H9 (cell line): Measurements from ENCODE around the gene ADSL. TPM values are rescaled to one million over a fixed set of nuclear protein-coding genes. Genes with fewer than 3 reads are reported as not detected.

Experiments
- DNase-seq: peaks from one replicate; pipeline ENCODE4 v3.0.0-alpha.2; 2017
- H2AFZ ChIP-seq: one replicate; pipeline ENCODE4 v1.6.1; 2013; ENCODE audit warnings: mild to moderate bottlenecking, low read length, control low read depth, moderate library complexity
- H2AK5ac ChIP-seq: 2 replicates; pipeline ENCODE4 v1.6.1; 2013; ENCODE audit warnings: low read length, control low read depth, mixed read lengths; ENCODE audit not compliant: insufficient read length
- H2BK120ac ChIP-seq: one replicate; pipeline ENCODE4 v1.6.1; 2013; ENCODE audit warnings: low read depth, mild to moderate bottlenecking, low read length, control low read depth, inconsistent platforms; ENCODE audit not compliant: poor library complexity, severe bottlenecking
- H2BK12ac ChIP-seq: 2 replicates; pipeline ENCODE4 v1.6.1; 2013; ENCODE audit warnings: low read length, control low read depth, mixed read lengths, low read depth; ENCODE audit not compliant: insufficient read length
- H2BK15ac ChIP-seq: 2 replicates; pipeline ENCODE4 v1.6.1; 2013; ENCODE audit warnings: low read depth, low read length, control low read depth
- H2BK20ac ChIP-seq: one replicate; pipeline ENCODE4 v1.6.1; 2013; ENCODE audit warnings: low read depth, mild to moderate bottlenecking, low read length, control low read depth, inconsistent platforms; ENCODE audit not compliant: poor library complexity, severe bottlenecking
- H2BK5ac ChIP-seq: 2 replicates; pipeline ENCODE4 v1.6.1; 2013; ENCODE audit warnings: low read length, control low read depth, mixed read lengths; ENCODE audit not compliant: insufficient read length
- H3K14ac ChIP-seq: 2 replicates; pipeline ENCODE4 v1.6.1; 2013; ENCODE audit warnings: low read length, control low read depth; ENCODE audit not compliant: insufficient read depth
- H3K18ac ChIP-seq: 2 replicates; pipeline ENCODE4 v1.6.1; 2013; ENCODE audit warnings: low read depth, mild to moderate bottlenecking, mixed read lengths, low read length, control low read depth; ENCODE audit not compliant: insufficient read length
- H3K23ac ChIP-seq: 2 replicates; pipeline ENCODE4 v1.6.1; 2013; ENCODE audit warnings: low read length, control low read depth, mixed read lengths, low read depth; ENCODE audit not compliant: insufficient read length
- H3K23me2 ChIP-seq: 2 replicates; pipeline ENCODE4 v1.6.1; 2013; ENCODE audit warnings: low read depth, mild to moderate bottlenecking, mixed read lengths, low read length, control low read depth; ENCODE audit not compliant: insufficient read length, poor library complexity, severe bottlenecking
- H3K27ac ChIP-seq: 2 replicates; pipeline ENCODE4 v1.5.1; 2013; ENCODE audit warnings: low read length, control low read depth, mixed read lengths, low read depth; ENCODE audit not compliant: insufficient read length
- H3K27me3 ChIP-seq: 2 replicates; pipeline ENCODE4 v1.6.1; 2013; ENCODE audit warnings: low read length, control low read depth, inconsistent platforms; ENCODE audit not compliant: insufficient read depth
- H3K4ac ChIP-seq: 2 replicates; pipeline ENCODE4 v1.6.1; 2013; ENCODE audit warnings: low read depth, mild to moderate bottlenecking, control low read depth, inconsistent platforms, low read length, moderate library complexity
- H3K4me1 ChIP-seq: 2 replicates; pipeline ENCODE4 v1.6.1; 2013; ENCODE audit warnings: low read length, control low read depth, inconsistent platforms; ENCODE audit not compliant: insufficient read depth
- H3K4me2 ChIP-seq: 2 replicates; pipeline ENCODE4 v1.6.1; 2013; ENCODE audit warnings: low read length, control low read depth, mixed read lengths; ENCODE audit not compliant: insufficient read length, insufficient read depth
- H3K56ac ChIP-seq: 2 replicates; pipeline ENCODE4 v1.6.1; 2013; ENCODE audit warnings: low read depth, mild to moderate bottlenecking, mixed read lengths, low read length, control low read depth; ENCODE audit not compliant: insufficient read length
- H3K79me1 ChIP-seq: 2 replicates; pipeline ENCODE4 v1.6.1; 2013; ENCODE audit warnings: low read depth, mild to moderate bottlenecking, moderate library complexity, low read length, control low read depth, inconsistent platforms; ENCODE audit not compliant: insufficient read depth, poor library complexity, severe bottlenecking
- H3K79me2 ChIP-seq: 2 replicates; pipeline ENCODE4 v1.6.1; 2013; ENCODE audit warnings: low read length, control low read depth, inconsistent platforms; ENCODE audit not compliant: insufficient read depth
- H3K9ac ChIP-seq: 2 replicates; pipeline ENCODE4 v1.6.1; 2013; ENCODE audit warnings: low read length, control low read depth, mixed read lengths; ENCODE audit not compliant: insufficient read length; ENCODE audit errors: extremely low read depth
- H3K9me3 ChIP-seq: one replicate; pipeline ENCODE4 v1.6.1; 2013; ENCODE audit warnings: low read depth, low read length, inconsistent platforms; ENCODE audit not compliant: control insufficient read depth
- H3T11ph ChIP-seq: one replicate; pipeline ENCODE4 v1.6.1; 2013; ENCODE audit warnings: mild to moderate bottlenecking, low read length, control low read depth, inconsistent platforms
- H4K20me1 ChIP-seq: one replicate; pipeline ENCODE4 v1.6.1; 2013; ENCODE audit not compliant: control insufficient read depth, insufficient read length, insufficient read depth
- H4K5ac ChIP-seq: 2 replicates; pipeline ENCODE4 v1.6.1; 2013; ENCODE audit warnings: low read depth, mild to moderate bottlenecking, mixed read lengths, low read length, control low read depth; ENCODE audit not compliant: insufficient read length
- H4K8ac ChIP-seq: replicated peaks from 2 replicates; pipeline ENCODE4 v1.6.1; 2013; ENCODE audit warnings: low read length, control low read depth, mixed read lengths, low read depth; ENCODE audit not compliant: insufficient read length
- H4K91ac ChIP-seq: 2 replicates; pipeline ENCODE4 v1.6.1; 2013; ENCODE audit warnings: low read depth, mild to moderate bottlenecking, moderate library complexity, mixed read lengths, low read length, control low read depth; ENCODE audit not compliant: insufficient read length
- H3K27ac Mint-ChIP-seq, 3 experiments: 2 replicates in 2 of 3; 3 replicates in 1 of 3; pipeline ENCODE4 v1.8.0; 2020 to 2021; ENCODE audit warnings: mixed read lengths in 3 of 3, mild to moderate bottlenecking in 1 of 3, moderate library complexity in 1 of 3
- H3K27me3 Mint-ChIP-seq: 2 replicates; pipeline ENCODE4 v1.8.0; 2021; ENCODE audit warnings: low read depth, mild to moderate bottlenecking, moderate library complexity, mixed read lengths
- H3K36me3 Mint-ChIP-seq, 3 experiments: 2 replicates in 2 of 3; 3 replicates in 1 of 3; pipeline ENCODE4 v1.8.0; 2020 to 2021; ENCODE audit warnings: low read depth in 3 of 3, mixed read lengths in 3 of 3; ENCODE audit not compliant: insufficient read depth in 1 of 3
- H3K4me1 Mint-ChIP-seq, 2 experiments: 2 replicates each; pipeline ENCODE4 v1.8.0; 2020; ENCODE audit warnings: mixed read lengths in 2 of 2
- H3K4me3 Mint-ChIP-seq, 2 experiments: 2 replicates in 1 of 2; 3 replicates in 1 of 2; pipeline ENCODE4 v1.8.0; 2020 to 2021; ENCODE audit warnings: mild to moderate bottlenecking in 2 of 2, mixed read lengths in 2 of 2, moderate library complexity in 1 of 2
- H3K9me3 Mint-ChIP-seq, 2 experiments: 2 replicates in 1 of 2; 3 replicates in 1 of 2; pipeline ENCODE4 v1.8.0; 2020; ENCODE audit warnings: mild to moderate bottlenecking in 2 of 2, mixed read lengths in 2 of 2, moderate library complexity in 1 of 2
- WGBS: extraction: QIAGEN DNeasy Blood & Tissue Kit; methylation state at CpG from one replicate; pipeline ENCODE4 v1.1.7; 2013; ENCODE audit warnings: missing lambda C conversion rate, low lambda C conversion rate, mixed read lengths; ENCODE audit not compliant: insufficient read length; ENCODE audit errors: extremely low coverage; 5-methylcytosine and 5-hydroxymethylcytosine counted together
- total RNA-seq: library from RNA; stranded (reverse); gene quantifications from 2 replicates; pipeline ENCODE4 v1.2.1, GENCODE V29; 2021
- TF ChIP-seq, protein P1 (sequence below): fragments of 200-600 bp; sonication (generic); conservative IDR thresholded peaks from 3 replicates; pipeline ENCODE4 v1.8.0; 2021; ENCODE audit warnings: antibody characterized with exemption, mild to moderate bottlenecking

Gene ADSL
- total RNA-seq, 1 experiment from 2014 or later, result 175 TPM

DNA sequence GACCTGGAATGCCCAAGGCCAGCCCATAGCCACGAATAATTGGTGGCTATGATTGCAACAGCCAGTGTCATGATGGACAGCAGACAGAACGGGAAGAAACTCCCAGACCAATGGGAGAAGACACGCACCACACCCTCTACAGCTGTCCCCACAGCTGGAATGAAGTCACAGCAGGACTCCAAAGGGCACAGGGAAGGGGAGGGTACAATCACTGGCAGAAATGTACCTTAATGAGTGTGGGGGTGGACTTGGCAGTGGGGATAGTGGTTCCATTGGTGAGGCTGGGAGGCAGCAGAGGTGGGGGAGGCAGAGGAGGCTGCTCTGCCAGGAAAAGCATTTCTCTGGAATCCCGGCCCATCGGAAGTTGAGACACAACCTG, 77.0 kb downstream of the ADSL start:
- H2BK120ac ChIP-seq, result no peak overlapping the region
- no peaks in the 10 kb centered on the region for H3K23me2 ChIP-seq
- H3K27me3 Mint-ChIP-seq, result no peaks in the 10 kb centered on the region
- H4K20me1 ChIP-seq, result no peaks in the 10 kb centered on the region
- H2AFZ ChIP-seq, result no peak overlapping the region
- H3K56ac ChIP-seq, result no peak overlapping the region
- DNase-seq, result no peak
- H4K5ac ChIP-seq, result no peak overlapping the region
- no peak overlapping the region for H3K18ac ChIP-seq
- H3K4ac ChIP-seq, result no peak overlapping the region
- H3K9me3 ChIP-seq, result no peaks in the 10 kb centered on the region
- peaks cover 9 to 15% of the 10 kb centered on the region in 2 experiments for H3K4me1 Mint-ChIP-seq
- H4K8ac ChIP-seq, result no peak overlapping the region
- H3K27me3 ChIP-seq, result no peaks in the 10 kb centered on the region
- H2AK5ac ChIP-seq, result no peak overlapping the region
- no peak overlapping the region for H2BK12ac ChIP-seq
- peak overlapping the region in 2 of 3 experiments; percentile 32 to 91; a peak in 2 of 7 replicates for H3K27ac Mint-ChIP-seq
- no peak overlapping the region for H3T11ph ChIP-seq
- no peak overlapping the region for H4K91ac ChIP-seq
- no peak overlapping the region for H3K9ac ChIP-seq
- WGBS, result no CpG with 5 or more reads among the region's 5 CpGs
- no peak overlapping the region for H2BK5ac ChIP-seq
- H2BK15ac ChIP-seq, result no peak overlapping the region
- H3K36me3 Mint-ChIP-seq, result peaks cover 2 to 43% (median 36%) of the 10 kb centered on the region in 3 experiments; a peak in 5 of 7 replicates
- no peaks in the 10 kb centered on the region for H3K9me3 Mint-ChIP-seq
- H3K79me2 ChIP-seq, result no peaks in the 10 kb centered on the region
- H2BK20ac ChIP-seq, result no peak overlapping the region
- no peak overlapping the region for H3K14ac ChIP-seq
- no peak overlapping the region for H3K27ac ChIP-seq
- H3K4me3 Mint-ChIP-seq, result no peak overlapping the region
- no peaks in the 10 kb centered on the region for H3K4me1 ChIP-seq
- TF ChIP-seq, protein P1, sequence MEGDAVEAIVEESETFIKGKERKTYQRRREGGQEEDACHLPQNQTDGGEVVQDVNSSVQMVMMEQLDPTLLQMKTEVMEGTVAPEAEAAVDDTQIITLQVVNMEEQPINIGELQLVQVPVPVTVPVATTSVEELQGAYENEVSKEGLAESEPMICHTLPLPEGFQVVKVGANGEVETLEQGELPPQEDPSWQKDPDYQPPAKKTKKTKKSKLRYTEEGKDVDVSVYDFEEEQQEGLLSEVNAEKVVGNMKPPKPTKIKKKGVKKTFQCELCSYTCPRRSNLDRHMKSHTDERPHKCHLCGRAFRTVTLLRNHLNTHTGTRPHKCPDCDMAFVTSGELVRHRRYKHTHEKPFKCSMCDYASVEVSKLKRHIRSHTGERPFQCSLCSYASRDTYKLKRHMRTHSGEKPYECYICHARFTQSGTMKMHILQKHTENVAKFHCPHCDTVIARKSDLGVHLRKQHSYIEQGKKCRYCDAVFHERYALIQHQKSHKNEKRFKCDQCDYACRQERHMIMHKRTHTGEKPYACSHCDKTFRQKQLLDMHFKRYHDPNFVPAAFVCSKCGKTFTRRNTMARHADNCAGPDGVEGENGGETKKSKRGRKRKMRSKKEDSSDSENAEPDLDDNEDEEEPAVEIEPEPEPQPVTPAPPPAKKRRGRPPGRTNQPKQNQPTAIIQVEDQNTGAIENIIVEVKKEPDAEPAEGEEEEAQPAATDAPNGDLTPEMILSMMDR, result no peak
- H3K23ac ChIP-seq, result no peak overlapping the region
- H3K79me1 ChIP-seq, result no peaks in the 10 kb centered on the region
- no peak overlapping the region for H3K4me2 ChIP-seq
